Breast epithelium (tissue), 3 donors: ENCODE data around the gene MRPS25.

Experiments used
- CTCF ChIP-seq, 3 donors: fragments of 450-650 bp; IDR thresholded peaks; one replicate each; pipeline ENCODE4 v1.5.1; 2016 to 2017; ENCODE audit warnings: antibody characterized with exemption in 3 of 3, mild to moderate bottlenecking in 3 of 3, moderate library complexity in 3 of 3
- POLR2A ChIP-seq: fragments of 450-650 bp; IDR thresholded peaks from one replicate; pipeline ENCODE4 v1.6.1; 2016; ENCODE audit warnings: antibody characterized with exemption, mild to moderate bottlenecking, moderate library complexity
- POLR2AphosphoS5 ChIP-seq, 3 donors: sonication (generic); formaldehyde crosslinking; IDR thresholded peaks; one replicate each; pipeline ENCODE4 v1.6.1; 2017; ENCODE audit warnings: antibody characterized with exemption in 3 of 3

GRCh38 chr3:15023249-15023648 is 41.9 kb downstream of the MRPS25 start:
- TF ChIP-seq POLR2AphosphoS5 (IDR thresholded peaks at IDR 0.05) = no peak
- no peak for TF ChIP-seq POLR2A
- TF ChIP-seq CTCF (IDR thresholded peaks at IDR 0.05) = no peak
